ENCODE data around the gene ABCC8. TPM values are rescaled to one million over a fixed set of nuclear protein-coding genes. Genes with fewer than 3 reads are reported as not detected.

Gene ABCC8
- total and polyA plus RNA-seq, 2 of the 8 experiments (the other 6 are each of a cell fraction or from before 2014, with no cell fraction given), result 3.7 to 4.9 TPM

DNA sequence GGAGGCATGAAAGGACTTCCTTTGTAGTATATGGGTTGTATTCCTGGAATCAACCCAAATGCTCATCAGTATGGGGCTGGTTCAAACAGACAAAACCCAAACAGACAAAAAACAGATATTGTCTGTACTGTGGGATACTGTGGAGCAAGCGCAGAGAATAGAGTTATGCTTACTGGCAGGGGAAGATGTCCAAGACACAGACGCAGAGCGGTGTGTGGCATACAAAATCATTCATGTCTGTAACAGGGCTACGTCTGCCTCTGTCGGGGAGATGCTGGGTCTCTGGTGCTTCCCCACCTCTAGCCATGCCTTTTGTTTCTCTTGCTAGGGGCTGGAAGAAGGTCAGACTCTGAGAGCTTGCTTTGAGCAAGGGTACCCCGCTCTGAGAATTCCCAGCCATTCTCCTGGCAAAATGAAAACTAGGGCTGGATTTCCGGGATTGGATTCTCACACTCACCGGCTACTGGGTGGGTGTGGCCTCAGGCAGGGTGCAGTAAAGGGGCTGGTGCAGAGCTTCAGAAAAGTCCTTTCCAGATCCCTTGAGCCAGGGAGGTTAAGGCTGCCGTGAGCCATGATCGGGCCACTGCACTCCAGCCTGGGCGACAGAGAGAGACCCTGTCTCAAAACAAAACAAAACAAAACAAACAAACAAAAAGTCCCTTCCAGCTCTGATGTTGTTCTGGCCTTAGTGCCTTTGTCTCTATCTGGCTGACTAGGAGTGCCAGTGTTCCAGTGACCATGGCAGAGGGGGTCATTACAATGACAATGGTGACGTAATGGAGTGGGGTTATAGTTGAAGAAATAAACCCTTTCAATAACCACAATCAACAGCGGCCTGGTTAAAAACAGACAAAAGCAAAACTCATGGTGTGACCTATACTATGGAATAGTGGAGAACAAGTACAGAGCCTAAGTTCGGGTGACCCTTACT lies 2.9 kb upstream of the ABCC8 start (continued):
- TF ChIP-seq RNF2 (IDR thresholded peaks at IDR 0.05; ENCODE audit: borderline replicate concordance, low read depth, low read length, missing control alignments, poor library complexity, severe bottlenecking) (no peak), SP4 (IDR thresholded peaks at IDR 0.05; ENCODE audit: low read length) (peak; percentile 92; the same call in 1 of the 2 replicates), NANOG (IDR thresholded peaks at IDR 0.05; ENCODE audit: insufficient read depth, low read depth, low read length, poor library complexity, severe bottlenecking) (no peak), BRCA1 (IDR thresholded peaks at IDR 0.05; ENCODE audit: low read depth, low read length) (no peak), EZH2 (IDR thresholded peaks at IDR 0.05; ENCODE audit: low read depth, low read length, severe bottlenecking) (peak; percentile 40), TAF1 (IDR thresholded peaks at IDR 0.05; ENCODE audit: low read depth, low read length) (0 out of 2 replicates have a peak, but pooled peaks have one; percentile 29), SRF (IDR thresholded peaks at IDR 0.05; ENCODE audit: low read depth, low read length) (no peak), RAD21 (IDR thresholded peaks at IDR 0.05 in 1 of 2, conservative IDR thresholded peaks at IDR 0.05 in 1 of 2; ENCODE audit: low read depth in 2 of 2, low read length in 2 of 2) (peak in 1 of 2 experiments; percentile 23; a peak in 1 of 4 replicates), SP2 (IDR thresholded peaks at IDR 0.05; ENCODE audit: low read length) (no peak), CTBP2 (IDR thresholded peaks at IDR 0.05; ENCODE audit: borderline replicate concordance, insufficient read depth, insufficient read length, low read length) (no peak), CREB1 (IDR thresholded peaks at IDR 0.05) (peak; percentile 29), POU5F1 (IDR thresholded peaks at IDR 0.05; ENCODE audit: low read depth, low read length) (no peak), ATF3 (IDR thresholded peaks at IDR 0.05; ENCODE audit: insufficient read depth, low read depth, low read length) (no peak), CEBPB (IDR thresholded peaks at IDR 0.05; ENCODE audit: low read depth, low read length) (no peak), ASH2L (IDR thresholded peaks at IDR 0.05; ENCODE audit: low read length) (peak; percentile 62), TCF12 (IDR thresholded peaks at IDR 0.05; ENCODE audit: low read depth, low read length) (no peak), GTF2F1 (IDR thresholded peaks at IDR 0.05; ENCODE audit: borderline replicate concordance, low read depth, low read length) (no peak), FOSL1 (IDR thresholded peaks at IDR 0.05; ENCODE audit: insufficient read depth, low read depth, low read length) (no peak), JUN (IDR thresholded peaks at IDR 0.05; ENCODE audit: low read depth, low read length) (no peak), TAF7 (optimal IDR thresholded peaks at IDR 0.05; ENCODE audit: borderline replicate concordance, low read depth, low read length) (no peak), YY1 (IDR thresholded peaks at IDR 0.05; ENCODE audit: low read depth, low read length) (peak; percentile 70)
- TF ChIP-seq, protein P1, sequence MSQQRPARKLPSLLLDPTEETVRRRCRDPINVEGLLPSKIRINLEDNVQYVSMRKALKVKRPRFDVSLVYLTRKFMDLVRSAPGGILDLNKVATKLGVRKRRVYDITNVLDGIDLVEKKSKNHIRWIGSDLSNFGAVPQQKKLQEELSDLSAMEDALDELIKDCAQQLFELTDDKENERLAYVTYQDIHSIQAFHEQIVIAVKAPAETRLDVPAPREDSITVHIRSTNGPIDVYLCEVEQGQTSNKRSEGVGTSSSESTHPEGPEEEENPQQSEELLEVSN (IDR thresholded peaks at IDR 0.05), result peak; percentile 30; the same call in 1 of the 2 replicates
